ENCODE results near the gene NBEAL2. TPM values are rescaled to one million over a fixed set of nuclear protein-coding genes. Genes with fewer than 3 reads are reported as not detected.

The NBEAL2 gene
- polyA plus RNA-seq, 3 donors: 10.4 to 622 (median 17.3) TPM

DNA sequence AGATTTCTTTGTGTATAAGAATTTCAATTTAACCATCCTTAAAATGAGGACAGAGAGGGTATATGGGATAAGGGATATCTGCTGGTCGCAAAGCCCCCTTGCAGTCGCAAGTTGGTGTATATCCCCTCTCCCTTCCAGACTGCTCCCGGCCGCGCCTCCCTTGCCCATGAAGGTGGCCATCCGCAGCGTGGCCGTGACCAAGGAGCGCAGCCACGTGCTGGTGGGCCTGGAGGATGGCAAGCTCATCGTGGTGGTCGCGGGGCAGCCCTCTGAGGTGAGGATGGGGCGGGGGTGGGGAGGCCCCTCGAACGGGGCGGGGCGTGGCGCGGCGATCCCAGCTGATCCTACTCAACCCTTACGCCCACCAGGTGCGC, 29.4 kb downstream of the NBEAL2 start:
- H3K27ac ChIP-seq (ENCODE audit: low read depth in 1 of 2, low read length in 2 of 2): no peak overlapping the region
- peaks cover 86% of the 10 kb centered on the region for H4K20me1 ChIP-seq (ENCODE audit: insufficient read depth, low read length)
- DNase-seq: no peak
- H3K4me2 ChIP-seq (replicated peaks; ENCODE audit: extremely low read depth, low read length, poor library complexity, severe bottlenecking): peak overlapping the region; percentile 72
- H2AFZ ChIP-seq (ENCODE audit: insufficient read depth, low read depth, low read length, poor library complexity, severe bottlenecking): no peak overlapping the region
- peak overlapping the region in 1 of 7 donors; percentile 53 for H3K27ac Mint-ChIP-seq
- intact Hi-C loops (cut with micrococcal nuclease): no loop called here
- H3K9me3 ChIP-seq (replicated peaks in 1 of 2; ENCODE audit: control insufficient read depth in 1 of 2, insufficient read depth in 1 of 2, low read length in 2 of 2): no peaks in the 10 kb centered on the region
- peak overlapping the region in 1 of 3 experiments; percentile 57 for H3K4me3 ChIP-seq (replicated peaks in 1 of 3; ENCODE audit: low read depth in 2 of 3, low read length in 3 of 3)
- H3K27me3 ChIP-seq (ENCODE audit: control insufficient read depth in 2 of 2, insufficient read depth in 2 of 2, low read length in 2 of 2): no peaks in the 10 kb centered on the region
- TF ChIP-seq, protein P1, sequence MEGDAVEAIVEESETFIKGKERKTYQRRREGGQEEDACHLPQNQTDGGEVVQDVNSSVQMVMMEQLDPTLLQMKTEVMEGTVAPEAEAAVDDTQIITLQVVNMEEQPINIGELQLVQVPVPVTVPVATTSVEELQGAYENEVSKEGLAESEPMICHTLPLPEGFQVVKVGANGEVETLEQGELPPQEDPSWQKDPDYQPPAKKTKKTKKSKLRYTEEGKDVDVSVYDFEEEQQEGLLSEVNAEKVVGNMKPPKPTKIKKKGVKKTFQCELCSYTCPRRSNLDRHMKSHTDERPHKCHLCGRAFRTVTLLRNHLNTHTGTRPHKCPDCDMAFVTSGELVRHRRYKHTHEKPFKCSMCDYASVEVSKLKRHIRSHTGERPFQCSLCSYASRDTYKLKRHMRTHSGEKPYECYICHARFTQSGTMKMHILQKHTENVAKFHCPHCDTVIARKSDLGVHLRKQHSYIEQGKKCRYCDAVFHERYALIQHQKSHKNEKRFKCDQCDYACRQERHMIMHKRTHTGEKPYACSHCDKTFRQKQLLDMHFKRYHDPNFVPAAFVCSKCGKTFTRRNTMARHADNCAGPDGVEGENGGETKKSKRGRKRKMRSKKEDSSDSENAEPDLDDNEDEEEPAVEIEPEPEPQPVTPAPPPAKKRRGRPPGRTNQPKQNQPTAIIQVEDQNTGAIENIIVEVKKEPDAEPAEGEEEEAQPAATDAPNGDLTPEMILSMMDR (IDR thresholded peaks at IDR 0.05): no peak
- H3K79me2 ChIP-seq (ENCODE audit: insufficient read depth, low read length): no peaks in the 10 kb centered on the region
- H3K36me3 ChIP-seq (replicated peaks in 1 of 2; ENCODE audit: control insufficient read depth in 1 of 2, insufficient read depth in 2 of 2, low read length in 2 of 2): peaks cover 72 to 87% of the 10 kb centered on the region in 2 donors
- H3K36me3 Mint-ChIP-seq: peaks cover 63 to 75% of the 10 kb centered on the region in 2 donors
- H3K9me3 Mint-ChIP-seq: no peaks in the 10 kb centered on the region
- 54% methylated on average over 16 of the region's 23 CpGs for WGBS (ENCODE audit: insufficient coverage)
- no peak overlapping the region for H3K4me3 Mint-ChIP-seq
- H3K9ac ChIP-seq (ENCODE audit: insufficient read depth, low read length, poor library complexity, severe bottlenecking): peak overlapping the region; percentile 32
- H3K4me1 ChIP-seq (ENCODE audit: control insufficient read depth in 1 of 2, insufficient read depth in 2 of 2, low read length in 2 of 2): peaks cover 16 to 32% of the 10 kb centered on the region in 2 donors
- peaks cover 23% of the 10 kb centered on the region for H3K4me1 Mint-ChIP-seq
- H3K27me3 Mint-ChIP-seq (ENCODE audit: low read depth in 3 of 3): peaks cover 0 to 1% (median 0%) of the 10 kb centered on the region in 3 donors

DNA sequence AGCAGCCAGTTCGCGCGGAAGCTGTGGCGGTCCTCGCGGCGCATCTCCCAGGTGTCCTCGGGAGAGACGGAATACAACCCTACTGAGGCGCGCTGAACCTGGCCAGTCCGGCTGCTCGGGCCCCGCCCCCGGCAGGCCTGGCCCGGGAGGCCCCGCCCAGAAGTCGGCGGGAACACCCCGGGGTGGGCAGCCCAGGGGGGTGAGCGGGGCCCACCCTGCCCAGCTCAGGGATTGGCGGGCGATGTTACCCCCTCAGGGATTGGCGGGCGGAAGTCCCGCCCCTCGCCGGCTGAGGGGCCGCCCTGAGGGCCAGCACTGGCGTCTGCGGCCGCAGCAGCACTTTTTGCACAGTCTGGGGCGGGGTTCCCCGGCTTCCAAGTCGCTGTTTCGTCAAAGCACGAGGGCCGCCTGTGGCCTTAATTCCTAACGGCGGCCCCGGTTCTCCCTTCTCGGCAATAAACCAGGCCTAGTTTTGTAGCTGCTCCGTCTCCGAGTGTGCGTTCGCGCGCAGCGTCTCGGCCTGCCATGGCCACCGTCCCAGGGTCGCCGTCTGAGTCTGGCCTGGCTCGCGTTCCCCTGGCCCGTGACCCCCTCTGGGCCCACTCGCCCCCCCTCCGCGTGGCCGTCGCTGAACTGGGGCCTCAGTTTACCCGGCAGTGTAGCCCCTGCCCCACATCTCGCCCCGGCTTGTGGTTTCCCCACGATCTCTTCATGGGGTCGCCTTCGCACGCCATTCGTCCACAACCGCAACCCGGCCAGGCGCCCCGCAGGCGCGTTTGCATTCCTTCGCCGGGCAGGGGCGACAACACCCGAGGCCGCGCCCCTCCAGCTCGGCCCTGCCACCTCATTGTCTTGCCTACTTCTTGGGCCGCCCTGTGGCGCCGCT, 30.0 kb downstream of the NBEAL2 start:
- H3K27ac ChIP-seq (ENCODE audit: low read depth in 1 of 2, low read length in 2 of 2): peak overlapping the region in 1 of 2 donors; percentile 58
- H2AFZ ChIP-seq (ENCODE audit: insufficient read depth, low read depth, low read length, poor library complexity, severe bottlenecking): peak overlapping the region; percentile 41
- Mint-ChIP-seq H3K27me3 (ENCODE audit: low read depth in 3 of 3) (peaks cover 0 to 1% (median 0%) of the 10 kb centered on the region in 3 donors), H3K36me3 (peaks cover 62 to 75% of the 10 kb centered on the region in 2 donors), H3K9me3 (no peaks in the 10 kb centered on the region), H3K4me3 (peak overlapping the region; percentile 6 to 26), H3K4me1 (peaks cover 23% of the 10 kb centered on the region), H3K27ac (peak overlapping the region in 6 of 7 donors; percentile 30 to 66 (median 54))
- H3K9ac ChIP-seq (ENCODE audit: insufficient read depth, low read length, poor library complexity, severe bottlenecking): peak overlapping the region; percentile 32
- TF ChIP-seq, protein P1 (IDR thresholded peaks at IDR 0.05): no peak
- H3K4me1 ChIP-seq (ENCODE audit: control insufficient read depth in 1 of 2, insufficient read depth in 2 of 2, low read length in 2 of 2): peaks cover 16 to 32% of the 10 kb centered on the region in 2 donors
- intact Hi-C loops (cut with micrococcal nuclease): no loop called here
- DNase-seq: peak; percentile 73 to 83 (median 75)
- no peaks in the 10 kb centered on the region for H3K79me2 ChIP-seq (ENCODE audit: insufficient read depth, low read length)
- 3% methylated on average over 80 of the region's 85 CpGs for WGBS (ENCODE audit: insufficient coverage)
- peak overlapping the region in 1 of 3 experiments; percentile 57 for H3K4me3 ChIP-seq (replicated peaks in 1 of 3; ENCODE audit: low read depth in 2 of 3, low read length in 3 of 3)
- H3K27me3 ChIP-seq (ENCODE audit: control insufficient read depth in 2 of 2, insufficient read depth in 2 of 2, low read length in 2 of 2): no peaks in the 10 kb centered on the region
- H3K4me2 ChIP-seq (replicated peaks; ENCODE audit: extremely low read depth, low read length, poor library complexity, severe bottlenecking): peak overlapping the region; percentile 72
- H3K36me3 ChIP-seq (replicated peaks in 1 of 2; ENCODE audit: control insufficient read depth in 1 of 2, insufficient read depth in 2 of 2, low read length in 2 of 2): peaks cover 68 to 87% of the 10 kb centered on the region in 2 donors
- H4K20me1 ChIP-seq (ENCODE audit: insufficient read depth, low read length): peaks cover 82% of the 10 kb centered on the region
- no peaks in the 10 kb centered on the region for H3K9me3 ChIP-seq (replicated peaks in 1 of 2; ENCODE audit: control insufficient read depth in 1 of 2, insufficient read depth in 1 of 2, low read length in 2 of 2)

All from CD14-positive monocyte (primary cell).